Panc1 (cell line): Measurements from ENCODE around the gene AP5Z1.

Experiments used
- TF ChIP-seq, protein P1 (sequence below): fragments of 450-650 bp; IDR thresholded peaks from 2 replicates; pipeline ENCODE4 v1.5.1; 2017; ENCODE audit warnings: mild to moderate bottlenecking
- TF ChIP-seq, protein P2 (sequence below), 2 experiments: IDR thresholded peaks; 2 replicates each; pipeline ENCODE4 v1.6.1; 2011 to 2012; ENCODE audit warnings: low read depth in 2 of 2, control low read depth in 1 of 2, low read length in 1 of 2, mild to moderate bottlenecking in 1 of 2, moderate library complexity in 1 of 2; ENCODE audit not compliant: insufficient read depth in 1 of 2

- TF ChIP-seq, protein P1, sequence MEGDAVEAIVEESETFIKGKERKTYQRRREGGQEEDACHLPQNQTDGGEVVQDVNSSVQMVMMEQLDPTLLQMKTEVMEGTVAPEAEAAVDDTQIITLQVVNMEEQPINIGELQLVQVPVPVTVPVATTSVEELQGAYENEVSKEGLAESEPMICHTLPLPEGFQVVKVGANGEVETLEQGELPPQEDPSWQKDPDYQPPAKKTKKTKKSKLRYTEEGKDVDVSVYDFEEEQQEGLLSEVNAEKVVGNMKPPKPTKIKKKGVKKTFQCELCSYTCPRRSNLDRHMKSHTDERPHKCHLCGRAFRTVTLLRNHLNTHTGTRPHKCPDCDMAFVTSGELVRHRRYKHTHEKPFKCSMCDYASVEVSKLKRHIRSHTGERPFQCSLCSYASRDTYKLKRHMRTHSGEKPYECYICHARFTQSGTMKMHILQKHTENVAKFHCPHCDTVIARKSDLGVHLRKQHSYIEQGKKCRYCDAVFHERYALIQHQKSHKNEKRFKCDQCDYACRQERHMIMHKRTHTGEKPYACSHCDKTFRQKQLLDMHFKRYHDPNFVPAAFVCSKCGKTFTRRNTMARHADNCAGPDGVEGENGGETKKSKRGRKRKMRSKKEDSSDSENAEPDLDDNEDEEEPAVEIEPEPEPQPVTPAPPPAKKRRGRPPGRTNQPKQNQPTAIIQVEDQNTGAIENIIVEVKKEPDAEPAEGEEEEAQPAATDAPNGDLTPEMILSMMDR: no peak
- TF ChIP-seq, protein P2, sequence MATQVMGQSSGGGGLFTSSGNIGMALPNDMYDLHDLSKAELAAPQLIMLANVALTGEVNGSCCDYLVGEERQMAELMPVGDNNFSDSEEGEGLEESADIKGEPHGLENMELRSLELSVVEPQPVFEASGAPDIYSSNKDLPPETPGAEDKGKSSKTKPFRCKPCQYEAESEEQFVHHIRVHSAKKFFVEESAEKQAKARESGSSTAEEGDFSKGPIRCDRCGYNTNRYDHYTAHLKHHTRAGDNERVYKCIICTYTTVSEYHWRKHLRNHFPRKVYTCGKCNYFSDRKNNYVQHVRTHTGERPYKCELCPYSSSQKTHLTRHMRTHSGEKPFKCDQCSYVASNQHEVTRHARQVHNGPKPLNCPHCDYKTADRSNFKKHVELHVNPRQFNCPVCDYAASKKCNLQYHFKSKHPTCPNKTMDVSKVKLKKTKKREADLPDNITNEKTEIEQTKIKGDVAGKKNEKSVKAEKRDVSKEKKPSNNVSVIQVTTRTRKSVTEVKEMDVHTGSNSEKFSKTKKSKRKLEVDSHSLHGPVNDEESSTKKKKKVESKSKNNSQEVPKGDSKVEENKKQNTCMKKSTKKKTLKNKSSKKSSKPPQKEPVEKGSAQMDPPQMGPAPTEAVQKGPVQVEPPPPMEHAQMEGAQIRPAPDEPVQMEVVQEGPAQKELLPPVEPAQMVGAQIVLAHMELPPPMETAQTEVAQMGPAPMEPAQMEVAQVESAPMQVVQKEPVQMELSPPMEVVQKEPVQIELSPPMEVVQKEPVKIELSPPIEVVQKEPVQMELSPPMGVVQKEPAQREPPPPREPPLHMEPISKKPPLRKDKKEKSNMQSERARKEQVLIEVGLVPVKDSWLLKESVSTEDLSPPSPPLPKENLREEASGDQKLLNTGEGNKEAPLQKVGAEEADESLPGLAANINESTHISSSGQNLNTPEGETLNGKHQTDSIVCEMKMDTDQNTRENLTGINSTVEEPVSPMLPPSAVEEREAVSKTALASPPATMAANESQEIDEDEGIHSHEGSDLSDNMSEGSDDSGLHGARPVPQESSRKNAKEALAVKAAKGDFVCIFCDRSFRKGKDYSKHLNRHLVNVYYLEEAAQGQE (IDR thresholded peaks at IDR 0.05; ENCODE audit: insufficient read depth in 1 of 2, low read depth in 2 of 2, low read length in 1 of 2): no peak
Observed at GRCh38 chr7:4817178-4817901, 41.9 kb downstream of the AP5Z1 start.
